HEK293 (cell line): ENCODE results near the gene CCDC136.
A peak's percentile ranks its signal among the peaks of the same experiment; 100 is the strongest.

Source experiments
- CTCF ChIA-PET: fragments of 350-600 bp; formaldehyde crosslinking; extraction: SDS; loops from one replicate; lab custom pipeline; 2021; ENCODE audit warnings: antibody characterized with exemption; lab: Yijun Ruan, JAX
- POLR2A ChIA-PET: fragments of 300-600 bp; formaldehyde crosslinking; extraction: SDS; loops from one replicate; lab custom pipeline; 2020; ENCODE audit warnings: antibody characterized with exemption, inconsistent platforms; lab: Yijun Ruan, JAX
- H3K27ac ChIP-seq: fragments of 200-500 bp; sonication (Bioruptor generic); 2 replicates; pipeline ENCODE4 v1.5.1; 2014; ENCODE audit warnings: low read depth, low read length, control low read depth, inconsistent platforms; ENCODE audit errors: extremely low read depth
- H3K36me3 ChIP-seq, 2 experiments: fragments of 200-500 bp in 1 of 2; sonication (Bioruptor generic) in 1 of 2; 1 replicate in 1 of 2; 2 replicates in 1 of 2; pipeline ENCODE4 v1.5.1; 2014 to 2017; ENCODE audit warnings: inconsistent platforms in 2 of 2, low read length in 2 of 2; ENCODE audit not compliant: control insufficient read depth in 2 of 2, insufficient read depth in 1 of 2
- H3K4me1 ChIP-seq: fragments of 200-500 bp; sonication (Bioruptor generic); 2 replicates; pipeline ENCODE4 v1.5.1; 2014; ENCODE audit warnings: mild to moderate bottlenecking, low read length, inconsistent platforms; ENCODE audit not compliant: control insufficient read depth, insufficient read depth
- H3K4me3 ChIP-seq: 2 replicates; pipeline ENCODE4 v1.5.1; 2011; ENCODE audit warnings: low read depth, mild to moderate bottlenecking, control low read depth, low read length, moderate library complexity
- H3K9me3 ChIP-seq: fragments of 200-500 bp; sonication (Bioruptor generic); 2 replicates; pipeline ENCODE4 v1.5.1; 2014; ENCODE audit warnings: low read depth, low read length, inconsistent platforms; ENCODE audit not compliant: control insufficient read depth, insufficient read depth
- CTCF ChIP-seq: fragments of 450-650 bp; formaldehyde crosslinking; IDR thresholded peaks from 2 replicates; pipeline ENCODE4 v1.5.1; 2016; ENCODE audit warnings: missing biosample characterization, missing genetic modification characterization
- GFI1B ChIP-seq: fragments of 450-650 bp; formaldehyde crosslinking; IDR thresholded peaks from 2 replicates; pipeline ENCODE4 v1.5.1; 2016; ENCODE audit warnings: missing biosample characterization, missing genetic modification characterization
- HOXA7 ChIP-seq: sonication (generic); formaldehyde crosslinking; IDR thresholded peaks from 2 replicates; pipeline ENCODE4 v1.8.1; 2022; ENCODE audit warnings: missing genetic modification reagents, borderline replicate concordance
- REST ChIP-seq: fragments of 450-650 bp; formaldehyde crosslinking; IDR thresholded peaks from 2 replicates; pipeline ENCODE4 v1.5.1; 2016; ENCODE audit warnings: missing biosample characterization, missing genetic modification characterization
- ZBTB1 ChIP-seq: fragments of 450-650 bp; formaldehyde crosslinking; IDR thresholded peaks from 2 replicates; pipeline ENCODE4 v1.5.1; 2016; ENCODE audit warnings: missing biosample characterization, missing genetic modification characterization
- ZBTB26 ChIP-seq: fragments of 450-650 bp; formaldehyde crosslinking; optimal IDR thresholded peaks from 2 replicates; pipeline ENCODE3; 2016; ENCODE audit warnings: missing biosample characterization, mild to moderate bottlenecking, missing genetic modification characterization
- ZNF121 ChIP-seq: fragments of 450-650 bp; formaldehyde crosslinking; IDR thresholded peaks from 2 replicates; pipeline ENCODE4 v1.5.1; 2016; ENCODE audit warnings: missing biosample characterization, missing genetic modification characterization
- ZNF133 ChIP-seq: fragments of 450-650 bp; formaldehyde crosslinking; IDR thresholded peaks from 2 replicates; pipeline ENCODE4 v1.5.1; 2016; ENCODE audit warnings: missing biosample characterization, missing genetic modification characterization
- ZNF157 ChIP-seq: fragments of 450-650 bp; formaldehyde crosslinking; IDR thresholded peaks from 2 replicates; pipeline ENCODE4 v1.5.1; 2016; ENCODE audit warnings: missing biosample characterization, missing genetic modification characterization
- ZNF2 ChIP-seq: fragments of 450-650 bp; formaldehyde crosslinking; IDR thresholded peaks from 2 replicates; pipeline ENCODE4 v1.5.1; 2016; ENCODE audit warnings: missing biosample characterization, missing genetic modification characterization
- ZNF280C ChIP-seq: fragments of 450-650 bp; formaldehyde crosslinking; IDR thresholded peaks from 2 replicates; pipeline ENCODE4 v1.5.1; 2016; ENCODE audit warnings: missing biosample characterization, missing genetic modification characterization
- ZNF324 ChIP-seq: fragments of 450-650 bp; formaldehyde crosslinking; IDR thresholded peaks from 2 replicates; pipeline ENCODE4 v1.5.1; 2016; ENCODE audit warnings: missing biosample characterization, missing genetic modification characterization
- ZNF350 ChIP-seq: fragments of 450-650 bp; formaldehyde crosslinking; IDR thresholded peaks from 2 replicates; pipeline ENCODE4 v1.5.0; 2017; ENCODE audit warnings: missing biosample characterization, mild to moderate bottlenecking, missing genetic modification characterization
- ZNF398 ChIP-seq: fragments of 450-650 bp; formaldehyde crosslinking; IDR thresholded peaks from 2 replicates; pipeline ENCODE4 v1.5.1; 2017; ENCODE audit warnings: missing biosample characterization, missing genetic modification characterization
- ZNF423 ChIP-seq: fragments of 450-650 bp; formaldehyde crosslinking; IDR thresholded peaks from 2 replicates; pipeline ENCODE4 v1.5.1; 2016; ENCODE audit warnings: missing biosample characterization, missing genetic modification characterization
- ZNF501 ChIP-seq: fragments of 450-650 bp; formaldehyde crosslinking; IDR thresholded peaks from 2 replicates; pipeline ENCODE4 v1.5.1; 2016; ENCODE audit warnings: missing biosample characterization, missing genetic modification characterization
- ZNF514 ChIP-seq: fragments of 450-650 bp; formaldehyde crosslinking; IDR thresholded peaks from 2 replicates; pipeline ENCODE4 v1.5.1; 2016; ENCODE audit warnings: missing biosample characterization, missing genetic modification characterization
- ZNF555 ChIP-seq: fragments of 450-650 bp; formaldehyde crosslinking; conservative IDR thresholded peaks from 2 replicates; pipeline ENCODE4 v1.5.1; 2017; ENCODE audit warnings: missing biosample characterization, mild to moderate bottlenecking, missing genetic modification characterization, inconsistent platforms
- ZNF645 ChIP-seq: fragments of 450-650 bp; formaldehyde crosslinking; IDR thresholded peaks from 2 replicates; pipeline ENCODE4; 2016; ENCODE audit warnings: missing biosample characterization, missing genetic modification characterization
- ZNF692 ChIP-seq: fragments of 450-650 bp; formaldehyde crosslinking; IDR thresholded peaks from 2 replicates; pipeline ENCODE4 v1.5.1; 2016; ENCODE audit warnings: missing biosample characterization, missing genetic modification characterization
- ZNF768 ChIP-seq: fragments of 450-650 bp; formaldehyde crosslinking; IDR thresholded peaks from 2 replicates; pipeline ENCODE4 v1.5.1; 2018; ENCODE audit warnings: missing biosample characterization, mild to moderate bottlenecking, missing genetic modification characterization

The CCDC136 gene

GRCh38 chr7:128841171-128841690 is 49.5 kb downstream of the CCDC136 start (continued):
- TF ChIP-seq ZNF645 (tag by site-specific recombination) = no peak

GRCh38 chr7:128841921-128842673 is 50.3 kb downstream of the CCDC136 start:
- Histone ChIP-seq H3K9me3 (no peaks in the 10 kb centered on the region), H3K36me3 (peaks cover 0 to 98% of the 10 kb centered on the region in 2 experiments; a peak in 1 of 3 replicates), H3K4me3 (no peak overlapping the region), H3K27ac (no peak overlapping the region), H3K4me1 (no peaks in the 10 kb centered on the region)
- ChIA-PET POLR2A (no interaction called here), CTCF (interaction anchor here (0.6 to 3.1 kb wide), 12 partner anchors 8 to 445 kb away, joined by 3 to 17 read pairs (median 4); partner anchors contain the start of gene ATP6V1F)
- TF ChIP-seq CTCF (tag by site-specific recombination) (peak; percentile 72; the same call in 1 of the 2 replicates), REST (tag by site-specific recombination) (no peak), ZNF398 (0 out of 2 replicates have a peak, but pooled peaks have one; percentile 23), ZNF768 (tag by site-specific recombination) (no peak), HOXA7 (CRISPR knock-in tag) (no peak), ZNF514 (tag by site-specific recombination) (no peak), ZNF423 (tag by site-specific recombination) (no peak), ZNF692 (tag by site-specific recombination) (no peak), ZNF324 (tag by site-specific recombination) (no peak), ZBTB26 (no peak), ZBTB1 (tag by site-specific recombination) (no peak), ZNF2 (no peak), GFI1B (tag by site-specific recombination) (no peak), ZNF501 (tag by site-specific recombination) (0 out of 2 replicates have a peak, but pooled peaks have one; percentile 31), ZNF157 (tag by site-specific recombination) (no peak), ZNF555 (tag by site-specific recombination) (no peak), ZNF280C (tag by site-specific recombination) (no peak), ZNF350 (tag by site-specific recombination) (no peak), ZNF121 (no peak), ZNF133 (no peak)
